SK-N-SH (cell line): Measurements from ENCODE around the gene CNDP2.

Experiments used
- CHD2 ChIP-seq: fragments of 150-350 bp; IDR thresholded peaks from 2 replicates; pipeline ENCODE4 v1.6.1; 2018; ENCODE audit warnings: low read length; ENCODE audit not compliant: partially characterized antibody
- CTCF ChIP-seq: fragments of 200-600 bp; sonication (generic); IDR thresholded peaks from 2 replicates; pipeline ENCODE4 v1.6.1; 2017; ENCODE audit warnings: antibody characterized with exemption, mild to moderate bottlenecking, moderate library complexity
- JUND ChIP-seq: IDR thresholded peaks from 2 replicates; pipeline ENCODE4 v1.4.0; 2012
- POLR2AphosphoS5 ChIP-seq: IDR thresholded peaks from 2 replicates; pipeline ENCODE4 v1.6.1; 2012; ENCODE audit warnings: low read depth, low read length
- REST ChIP-seq: IDR thresholded peaks from 2 replicates; pipeline ENCODE4 v1.6.1; 2012; ENCODE audit warnings: mild to moderate bottlenecking, low read depth, low read length, moderate library complexity
- SMC3 ChIP-seq: IDR thresholded peaks from 2 replicates; pipeline ENCODE4 v1.6.1; 2012; ENCODE audit warnings: low read depth, low read length, improper control_type of control experiment
- TAF1 ChIP-seq: IDR thresholded peaks from 2 replicates; pipeline ENCODE4 v1.6.1; 2012; ENCODE audit warnings: low read depth, mild to moderate bottlenecking, low read length, moderate library complexity, borderline replicate concordance

- no peak for TF ChIP-seq CTCF
- TF ChIP-seq POLR2AphosphoS5 = peak; percentile 48
- 0 out of 2 replicates have a peak, but pooled peaks have one; percentile 6 for TF ChIP-seq TAF1
- peak; percentile 42 for TF ChIP-seq CHD2
- TF ChIP-seq REST = no peak
- TF ChIP-seq JUND = no peak
- no peak for TF ChIP-seq SMC3
These were observed at the start of gene CNDP2 for GRCh38 chr18:74495581-74496507.
